ENCODE data around the gene SMYD5. TPM values are rescaled to one million over a fixed set of nuclear protein-coding genes. Genes with fewer than 3 reads are reported as not detected.

The SMYD5 gene
- total and polyA plus RNA-seq, 2 donors (not counting 1 experiment from before 2014, with no cell fraction given): 31.9 to 41.0 TPM

- POLR2A ChIA-PET: no interaction called here
- 100% methylated on average over 1 of the region's 3 CpGs for WGBS (ENCODE audit: insufficient coverage)
Measured at GRCh38 chr2:73238149-73238548, 24.1 kb downstream of the SMYD5 start.

GRCh38 chr2:73238976-73239375 is 24.9 kb downstream of the SMYD5 start:
- TF ChIP-seq CTCF (IDR thresholded peaks at IDR 0.05) (no peak), EZH2 (IDR thresholded peaks at IDR 0.05; ENCODE audit: borderline replicate concordance, insufficient read depth, low read depth, low read length, poor library complexity, severe bottlenecking) (no peak)
- H3K27ac ChIP-seq (ENCODE audit: low read length in 2 of 2): no peak overlapping the region
- no peak overlapping the region for H3K9ac ChIP-seq (ENCODE audit: low read length)
- DNase-seq: no peak
- H3K27me3 ChIP-seq (replicated peaks in 1 of 4; ENCODE audit: control extremely low read depth in 1 of 4, control insufficient read depth in 3 of 4, insufficient read depth in 4 of 4, low read length in 3 of 4): no peaks in the 10 kb centered on the region
- 100% methylated on average over 1 of the region's 1 CpG for WGBS (ENCODE audit: insufficient coverage)
- no peaks in the 10 kb centered on the region for H3K9me3 Mint-ChIP-seq (ENCODE audit: insufficient read depth)
- ATAC-seq (ENCODE audit: low read depth): no peak
- CTCF ChIA-PET: interaction anchor here (0.9 to 1.5 kb wide), 4 partner anchors 12 to 153 kb away, joined by 3 to 5 read pairs (median 3); no protein-coding TSS in a partner anchor
- no peak overlapping the region for H3K4me3 ChIP-seq (ENCODE audit: control extremely low read depth in 1 of 5, extremely low read depth in 1 of 5, insufficient read depth in 1 of 5, low read depth in 2 of 5, low read length in 4 of 5)
- peaks cover 39% of the 10 kb centered on the region for H3K79me2 ChIP-seq (ENCODE audit: control insufficient read depth, insufficient read depth, low read length)
- H3K27ac Mint-ChIP-seq: no peak overlapping the region
- peaks cover 34% of the 10 kb centered on the region for H3K4me1 Mint-ChIP-seq
- H2AFZ ChIP-seq (ENCODE audit: insufficient read depth, low read depth, low read length, poor library complexity, severe bottlenecking): no peak overlapping the region
- no peak overlapping the region for H3K4me3 Mint-ChIP-seq
- H3K27me3 Mint-ChIP-seq: no peaks in the 10 kb centered on the region
- H3K9me3 ChIP-seq (ENCODE audit: control extremely low read depth in 1 of 3, control insufficient read depth in 2 of 3, insufficient read depth in 1 of 3, low read length in 2 of 3): no peaks in the 10 kb centered on the region
- peaks cover 19 to 41% of the 10 kb centered on the region in 2 experiments for H3K36me3 ChIP-seq (replicated peaks in 1 of 2; ENCODE audit: control extremely low read depth in 1 of 2, control insufficient read depth in 1 of 2, extremely low read depth in 1 of 2, insufficient read depth in 2 of 2, low read length in 1 of 2)
- POLR2A ChIA-PET: no interaction called here
- no peak overlapping the region for H3K4me2 ChIP-seq (replicated peaks; ENCODE audit: low read depth, low read length, poor library complexity, severe bottlenecking)
- peaks cover 13% of the 10 kb centered on the region in 2 donors for H3K4me1 ChIP-seq (ENCODE audit: control insufficient read depth in 2 of 2, insufficient read depth in 2 of 2, low read length in 2 of 2)
- intact Hi-C loops (cut with micrococcal nuclease): no loop called here
- peaks cover 71% of the 10 kb centered on the region for H4K20me1 ChIP-seq (ENCODE audit: control insufficient read depth, insufficient read depth, low read length, poor library complexity, severe bottlenecking)

More at GRCh38 chr2:73238149-73238548, 24.1 kb downstream of the SMYD5 start:
- no peak for TF ChIP-seq EZH2 (IDR thresholded peaks at IDR 0.05; ENCODE audit: borderline replicate concordance, insufficient read depth, low read depth, low read length, poor library complexity, severe bottlenecking)
- TF ChIP-seq CTCF (IDR thresholded peaks at IDR 0.05): no peak
- Histone ChIP-seq H3K27me3 (replicated peaks in 1 of 4; ENCODE audit: control extremely low read depth in 1 of 4, control insufficient read depth in 3 of 4, insufficient read depth in 4 of 4, low read length in 3 of 4) (no peaks in the 10 kb centered on the region), H3K9me3 (ENCODE audit: control extremely low read depth in 1 of 3, control insufficient read depth in 2 of 3, insufficient read depth in 1 of 3, low read length in 2 of 3) (no peaks in the 10 kb centered on the region), H3K27ac (ENCODE audit: low read length in 2 of 2) (no peak overlapping the region), H3K79me2 (ENCODE audit: control insufficient read depth, insufficient read depth, low read length) (peaks cover 39% of the 10 kb centered on the region), H3K4me3 (ENCODE audit: control extremely low read depth in 1 of 5, extremely low read depth in 1 of 5, insufficient read depth in 1 of 5, low read depth in 2 of 5, low read length in 4 of 5) (no peak overlapping the region), H2AFZ (ENCODE audit: insufficient read depth, low read depth, low read length, poor library complexity, severe bottlenecking) (no peak overlapping the region), H4K20me1 (ENCODE audit: control insufficient read depth, insufficient read depth, low read length, poor library complexity, severe bottlenecking) (peaks cover 63% of the 10 kb centered on the region), H3K4me1 (ENCODE audit: control insufficient read depth in 2 of 2, insufficient read depth in 2 of 2, low read length in 2 of 2) (peaks cover 13% of the 10 kb centered on the region in 2 donors), H3K4me2 (replicated peaks; ENCODE audit: low read depth, low read length, poor library complexity, severe bottlenecking) (no peak overlapping the region), H3K36me3 (replicated peaks in 1 of 2; ENCODE audit: control extremely low read depth in 1 of 2, control insufficient read depth in 1 of 2, extremely low read depth in 1 of 2, insufficient read depth in 2 of 2, low read length in 1 of 2) (peaks cover 19 to 33% of the 10 kb centered on the region in 2 experiments), H3K9ac (ENCODE audit: low read length) (no peak overlapping the region)
- no peak for DNase-seq
- H3K27ac Mint-ChIP-seq: no peak overlapping the region
- H3K4me1 Mint-ChIP-seq: peaks cover 35% of the 10 kb centered on the region
- no peaks in the 10 kb centered on the region for H3K9me3 Mint-ChIP-seq (ENCODE audit: insufficient read depth)
- CTCF ChIA-PET: interaction anchor here (1.0 to 1.5 kb wide), 3 partner anchors 61 to 152 kb away, joined by 3 to 5 read pairs (median 4); no protein-coding TSS in a partner anchor
- H3K27me3 Mint-ChIP-seq: no peaks in the 10 kb centered on the region
- intact Hi-C loops (cut with micrococcal nuclease): no loop called here
- no peak for ATAC-seq (ENCODE audit: low read depth)
- H3K4me3 Mint-ChIP-seq: no peak overlapping the region

All from B cell (primary cell).